ENCODE results near the gene ACADS. TPM values are rescaled to one million over a fixed set of nuclear protein-coding genes. Genes with fewer than 3 reads are reported as not detected.
A peak's percentile ranks its signal among the peaks of the same experiment; 100 is the strongest.

ACADS gene
- polyA plus RNA-seq, 1 donor (not counting 4 experiments of a cell fraction or from before 2014, with no cell fraction given): 2.2 TPM

- Histone ChIP-seq H3K9me1 (ENCODE audit: control insufficient read depth, extremely low read depth, insufficient read depth, low read length) (no peaks in the 10 kb centered on the region), H4K20me1 (ENCODE audit: control insufficient read depth, extremely low read depth, insufficient read depth, low read length) (no peaks in the 10 kb centered on the region), H3K4me1 (ENCODE audit: control insufficient read depth, extremely low read depth, insufficient read depth, low read length) (peaks cover 14% of the 10 kb centered on the region), H3K27ac (ENCODE audit: control insufficient read depth, insufficient read depth, low read length) (no peak overlapping the region), H3K36me3 (ENCODE audit: control insufficient read depth in 2 of 2, extremely low read depth in 1 of 2, insufficient read depth in 2 of 2, low read length in 2 of 2) (peaks cover 19 to 30% of the 10 kb centered on the region in 2 experiments), H3K27me3 (ENCODE audit: control insufficient read depth, extremely low read depth, insufficient read depth, low read length) (no peaks in the 10 kb centered on the region), H3K4me3 (ENCODE audit: control insufficient read depth in 2 of 3, extremely low read depth in 1 of 3, insufficient read depth in 2 of 3, low read depth in 1 of 3, low read length in 3 of 3) (peak overlapping the region; percentile 60 to 72 (median 62)), H3K9me3 (ENCODE audit: control insufficient read depth, low read depth, low read length) (no peaks in the 10 kb centered on the region), H2AFZ (ENCODE audit: control insufficient read depth, low read length) (peak overlapping the region; percentile 44), H3K9ac (ENCODE audit: control insufficient read depth, extremely low read depth, insufficient read depth, low read length) (peak overlapping the region; percentile 73), H3K79me2 (ENCODE audit: control insufficient read depth, insufficient read depth, low read length) (no peaks in the 10 kb centered on the region), H3K4me2 (ENCODE audit: control insufficient read depth, extremely low read depth, insufficient read depth, low read depth, low read length) (peak overlapping the region; percentile 85)
- FAIRE-seq (no peak), DNase-seq (ENCODE audit: low read depth, low spot score) (no peak)
- no peak for TF ChIP-seq EZH2 (IDR thresholded peaks at IDR 0.05; ENCODE audit: low read length)
- TF ChIP-seq CTCF (optimal IDR thresholded peaks at IDR 0.05 in 1 of 3, IDR thresholded peaks at IDR 0.05 in 1 of 3, conservative IDR thresholded peaks at IDR 0.05 in 1 of 3; ENCODE audit: extremely low read depth in 1 of 3, insufficient read depth in 2 of 3, low read length in 3 of 3): no peak
- dilution Hi-C loops (cut with MboI; ENCODE audit: extremely low pct_ligation_motif_present, low sequenced_read_pairs): no loop called here
These were observed 421 bp upstream of the ACADS start for GRCh38 chr12:120725151-120725658.

GRCh38 chr12:120726510-120726793 lies 826 bp downstream of the ACADS start:
- DNase-seq (ENCODE audit: low read depth, low spot score) (no peak), FAIRE-seq (no peak)
- no peaks in the 10 kb centered on the region for H3K9me3 ChIP-seq (ENCODE audit: control insufficient read depth, low read depth, low read length)
- dilution Hi-C loops (cut with MboI; ENCODE audit: extremely low pct_ligation_motif_present, low sequenced_read_pairs): no loop called here
- no peaks in the 10 kb centered on the region for H3K9me1 ChIP-seq (ENCODE audit: control insufficient read depth, extremely low read depth, insufficient read depth, low read length)
- no peak overlapping the region for H3K27ac ChIP-seq (ENCODE audit: control insufficient read depth, insufficient read depth, low read length)
- no peaks in the 10 kb centered on the region for H3K79me2 ChIP-seq (ENCODE audit: control insufficient read depth, insufficient read depth, low read length)
- TF ChIP-seq CTCF (optimal IDR thresholded peaks at IDR 0.05 in 1 of 3, IDR thresholded peaks at IDR 0.05 in 1 of 3, conservative IDR thresholded peaks at IDR 0.05 in 1 of 3; ENCODE audit: extremely low read depth in 1 of 3, insufficient read depth in 2 of 3, low read length in 3 of 3) (no peak), EZH2 (IDR thresholded peaks at IDR 0.05; ENCODE audit: low read length) (no peak)
- no peak overlapping the region for H3K9ac ChIP-seq (ENCODE audit: control insufficient read depth, extremely low read depth, insufficient read depth, low read length)
- no peak overlapping the region for H3K4me3 ChIP-seq (ENCODE audit: control insufficient read depth in 2 of 3, extremely low read depth in 1 of 3, insufficient read depth in 2 of 3, low read depth in 1 of 3, low read length in 3 of 3)
- no peak overlapping the region for H2AFZ ChIP-seq (ENCODE audit: control insufficient read depth, low read length)
- peaks cover 14 to 17% of the 10 kb centered on the region in 2 experiments for H3K36me3 ChIP-seq (ENCODE audit: control insufficient read depth in 2 of 2, extremely low read depth in 1 of 2, insufficient read depth in 2 of 2, low read length in 2 of 2)
- H3K4me1 ChIP-seq (ENCODE audit: control insufficient read depth, extremely low read depth, insufficient read depth, low read length): peaks cover 9% of the 10 kb centered on the region
- H3K4me2 ChIP-seq (ENCODE audit: control insufficient read depth, extremely low read depth, insufficient read depth, low read depth, low read length): peak overlapping the region; percentile 85
- no peaks in the 10 kb centered on the region for H4K20me1 ChIP-seq (ENCODE audit: control insufficient read depth, extremely low read depth, insufficient read depth, low read length)
- H3K27me3 ChIP-seq (ENCODE audit: control insufficient read depth, extremely low read depth, insufficient read depth, low read length): no peaks in the 10 kb centered on the region

All from keratinocyte (primary cell).